NCI-H2227 treated with DMSO at 0.1 percent for 48 hours (cell line): ENCODE data around the gene UMPS.
"Not testable (repeated sequence)": the region's sequence is repeated elsewhere in the genome, so short reads cannot be mapped to it uniquely, and the experiment has no call there.

Source experiments
- DNase-seq: peaks from one replicate; lab custom pipeline; 2025; lab: John Stamatoyannopoulos, UW

Gene UMPS

DNA sequence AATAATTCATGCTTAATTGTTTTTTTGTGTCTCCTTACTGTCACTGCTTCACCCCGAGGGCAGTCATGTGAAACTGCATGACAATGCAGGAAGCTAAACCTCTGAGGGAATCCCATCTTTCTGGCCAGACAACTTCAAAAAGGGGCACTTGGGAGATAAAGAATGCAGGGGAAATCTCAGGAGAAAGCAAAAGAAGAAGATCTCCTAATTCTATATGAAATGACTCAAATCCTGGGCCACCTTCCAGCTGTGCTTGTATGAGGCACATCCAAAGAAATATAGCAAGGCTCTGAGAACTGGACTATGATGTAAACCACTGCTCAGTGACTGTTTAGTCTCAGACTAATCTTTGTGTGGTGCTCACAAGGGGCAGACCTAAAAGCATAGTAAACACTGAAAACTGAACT lies 22.6 kb upstream of the UMPS start:
- no peak for DNase-seq

DNA sequence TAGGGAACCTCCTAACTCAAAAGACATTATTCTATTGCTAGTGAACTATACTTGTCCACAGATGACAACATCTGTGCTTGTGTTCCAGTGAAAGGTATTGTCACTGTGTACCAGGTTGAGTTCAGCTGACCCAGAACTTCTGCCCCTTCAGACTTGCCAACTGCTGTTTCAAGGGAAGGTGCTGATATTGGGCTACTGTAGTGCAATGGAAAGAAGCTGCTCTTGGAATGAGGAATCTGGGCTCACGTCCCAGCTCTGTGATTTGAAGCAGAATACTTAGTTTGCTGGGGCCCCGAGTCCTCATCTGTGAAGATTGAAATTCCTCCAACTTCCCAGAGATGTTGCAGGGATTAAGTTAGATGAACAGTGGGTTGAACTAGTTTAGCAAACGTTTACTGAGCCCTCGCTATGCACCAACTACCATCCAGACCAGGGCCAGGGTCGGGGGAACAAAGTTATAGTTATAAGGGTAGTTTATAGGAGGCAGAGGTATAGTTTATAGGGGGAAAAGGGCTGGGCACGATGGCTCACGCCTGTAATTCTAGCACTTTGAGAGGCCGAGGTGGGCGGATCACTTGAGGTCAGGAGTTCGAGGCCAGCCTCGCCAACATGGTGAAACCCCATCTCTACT lies 15.9 kb upstream of the UMPS start:
- no peak for DNase-seq

- no peak for DNase-seq
Observed at GRCh38 chr3:124722589-124722988, 7.7 kb upstream of the UMPS start.

- no peak for DNase-seq
Observed at GRCh38 chr3:124730941-124731297, 667 bp downstream of the UMPS start.

DNA sequence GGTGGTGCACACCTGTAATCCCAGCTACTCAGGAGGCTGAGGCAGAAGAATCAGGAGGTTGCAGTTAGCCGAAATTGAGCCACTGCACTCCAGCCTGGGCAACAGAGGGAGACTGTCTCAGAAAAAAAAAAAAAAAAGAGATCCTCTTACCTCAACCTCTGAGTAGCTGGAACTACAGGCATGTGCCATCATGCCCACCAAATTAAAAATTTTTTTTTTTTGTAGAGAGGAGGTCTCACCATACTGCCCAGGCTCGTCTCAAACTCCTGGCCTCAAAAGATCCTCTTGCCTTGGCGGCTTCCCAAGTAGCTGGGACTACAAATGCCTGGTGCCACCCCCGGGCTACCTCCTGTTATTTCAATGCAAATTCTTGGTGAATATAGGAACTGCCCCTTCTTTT lies 1.5 kb downstream of the UMPS start:
- no peak for DNase-seq

GRCh38 chr3:124741027-124741426 lies 10.8 kb downstream of the UMPS start:
- no peak for DNase-seq

DNA sequence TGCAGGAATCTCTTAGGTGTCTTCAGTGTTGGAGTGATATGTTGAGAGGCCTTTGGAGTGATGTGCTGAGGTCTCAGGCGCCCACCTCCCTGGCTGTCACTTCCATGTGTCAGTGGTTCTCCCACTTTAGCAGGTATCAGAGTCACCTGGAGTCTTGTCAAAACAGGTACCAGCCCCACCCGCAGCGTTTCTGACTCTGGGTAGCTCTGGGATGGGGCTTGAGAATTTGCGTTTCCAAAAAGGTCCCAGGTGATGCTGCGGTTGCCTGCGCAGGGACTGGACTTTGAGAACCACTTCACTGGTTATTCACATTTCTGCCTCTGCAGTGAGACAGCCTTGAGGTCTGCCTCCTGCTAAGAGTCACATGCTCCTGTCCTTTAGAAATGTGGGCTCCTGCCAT lies 15.5 kb downstream of the UMPS start:
- no peak for DNase-seq

DNA sequence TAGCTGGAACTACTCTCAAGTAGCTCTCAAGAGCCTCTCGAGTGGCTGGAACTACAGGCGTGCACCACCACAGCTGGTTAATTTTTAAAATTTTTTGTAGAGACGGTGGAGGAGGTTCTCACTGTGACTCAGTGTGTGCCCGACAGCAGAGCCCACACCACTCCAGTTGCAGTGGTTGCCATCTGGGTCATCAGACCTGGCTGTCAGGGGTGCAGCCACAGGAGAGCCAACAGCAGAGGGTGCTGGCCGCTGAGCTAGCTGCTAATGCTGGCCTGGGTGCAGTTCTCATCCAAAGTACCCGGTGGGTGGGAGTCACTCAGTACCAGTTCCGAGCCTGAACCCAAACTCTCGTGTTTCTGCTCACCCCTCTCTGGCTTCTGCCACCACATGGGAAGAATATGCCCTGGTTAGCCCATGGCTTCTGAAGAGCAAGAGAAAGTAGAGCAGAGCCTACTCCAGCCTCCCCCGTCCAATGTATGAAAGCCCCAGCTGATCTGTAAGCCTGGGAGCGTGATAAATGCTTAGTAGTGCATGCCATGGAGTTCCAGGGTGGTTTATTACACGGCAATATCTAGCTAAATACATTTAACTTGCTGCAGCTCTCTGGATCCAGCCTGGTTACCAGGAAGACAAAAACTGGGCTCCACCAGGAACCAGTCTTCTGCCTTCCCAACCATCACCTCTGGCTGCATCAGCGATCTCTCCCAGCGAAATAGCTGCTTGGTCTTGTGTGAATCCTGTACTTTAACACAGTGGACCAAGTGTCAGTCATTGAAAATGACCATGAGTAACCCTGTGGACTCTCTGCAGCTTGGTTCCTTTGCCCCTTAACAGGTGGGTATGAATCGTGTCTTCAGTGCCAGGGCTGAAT lies 17.1 kb downstream of the UMPS start:
- DNase-seq, result no peak

DNA sequence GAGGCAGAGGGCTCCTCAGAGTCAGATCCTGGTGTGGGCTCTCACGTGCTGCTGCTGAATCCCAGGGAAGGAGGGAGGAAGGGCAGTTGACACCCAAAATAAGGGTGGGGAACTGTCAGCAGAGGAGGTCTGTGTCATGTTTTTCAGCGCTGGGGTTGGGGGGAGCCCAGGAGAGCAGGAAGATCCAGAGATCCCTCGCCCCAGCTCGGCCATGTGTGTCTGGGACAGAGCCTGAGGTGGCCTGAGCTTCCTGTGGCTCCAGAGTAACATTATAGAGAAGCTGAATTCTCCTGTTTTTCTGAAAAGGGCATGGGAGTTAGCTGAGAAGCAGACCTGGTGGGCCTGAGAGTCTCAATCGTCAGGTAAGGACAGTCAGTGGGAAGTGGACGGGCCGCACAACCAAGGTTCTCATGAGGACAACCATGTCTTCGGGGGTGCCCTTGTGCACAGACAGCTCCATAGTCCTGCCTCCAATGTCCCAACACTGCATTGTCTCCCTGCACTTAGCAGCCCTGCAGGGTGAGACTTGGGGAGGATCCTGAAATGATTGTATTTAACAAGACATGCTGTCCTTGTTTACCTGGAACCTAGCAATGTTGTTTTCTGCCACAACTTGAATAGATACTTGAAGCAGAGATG lies 18.4 kb downstream of the UMPS start:
- DNase-seq, result no peak

DNA sequence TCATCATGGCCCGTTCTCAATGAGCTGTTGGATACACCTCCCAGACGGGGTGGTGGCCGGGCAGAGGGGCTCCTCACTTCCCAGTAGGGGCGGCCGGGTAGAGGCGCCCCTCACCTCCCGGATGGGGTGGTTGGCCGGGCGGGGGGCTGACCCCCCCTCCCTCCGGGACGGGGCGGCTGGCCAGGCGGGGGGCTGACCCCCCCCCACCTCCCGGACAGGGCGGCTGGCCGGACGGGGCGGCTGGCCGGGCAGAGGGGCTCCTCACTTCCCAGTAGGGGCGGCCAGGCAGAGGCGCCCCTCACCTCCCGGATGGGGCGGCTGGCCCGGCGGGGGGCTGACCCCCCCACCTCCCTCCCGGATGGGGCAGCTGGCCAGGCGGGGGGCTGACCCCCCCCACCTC lies 19.6 kb downstream of the UMPS start:
- not testable (repeated sequence) for DNase-seq

DNA sequence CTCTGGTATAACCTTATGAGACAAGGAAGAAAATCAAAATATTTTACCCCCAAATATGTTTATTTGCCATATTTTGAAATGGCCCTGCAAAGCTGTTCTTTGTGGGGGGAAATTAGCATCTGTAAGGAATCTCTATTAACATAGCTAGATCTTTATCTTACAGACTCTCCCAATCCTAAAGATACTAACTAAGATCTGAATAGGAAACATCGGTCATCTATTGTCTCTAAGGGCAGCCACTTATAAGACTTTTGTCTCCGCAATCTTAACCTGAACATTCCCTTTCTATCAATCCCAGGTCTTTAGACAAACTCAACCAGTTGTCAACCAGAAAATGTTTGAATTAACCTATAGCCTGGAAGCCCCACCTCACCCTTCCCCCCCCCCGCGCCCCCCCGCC lies 21.2 kb downstream of the UMPS start:
- no peak for DNase-seq

DNA sequence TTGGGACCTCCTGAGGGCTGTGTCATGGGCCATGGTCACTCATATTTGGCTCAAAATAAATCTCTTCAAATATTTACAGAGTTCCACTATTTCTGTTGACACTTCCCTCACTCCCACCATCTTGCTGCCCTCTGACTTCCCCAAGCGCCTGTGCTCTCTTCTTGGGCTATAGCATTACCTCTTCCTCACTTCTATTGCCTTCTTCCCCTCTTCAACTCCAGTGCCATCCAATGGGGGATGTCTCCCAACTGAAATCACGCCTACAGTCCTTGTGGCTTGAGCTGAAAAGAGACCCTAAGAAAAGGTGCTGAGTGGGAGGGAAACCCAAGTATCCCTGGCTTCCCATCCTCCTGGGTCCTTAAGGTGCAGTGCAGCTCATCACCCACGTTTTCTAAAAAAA lies 21.8 kb downstream of the UMPS start:
- no peak for DNase-seq

DNA sequence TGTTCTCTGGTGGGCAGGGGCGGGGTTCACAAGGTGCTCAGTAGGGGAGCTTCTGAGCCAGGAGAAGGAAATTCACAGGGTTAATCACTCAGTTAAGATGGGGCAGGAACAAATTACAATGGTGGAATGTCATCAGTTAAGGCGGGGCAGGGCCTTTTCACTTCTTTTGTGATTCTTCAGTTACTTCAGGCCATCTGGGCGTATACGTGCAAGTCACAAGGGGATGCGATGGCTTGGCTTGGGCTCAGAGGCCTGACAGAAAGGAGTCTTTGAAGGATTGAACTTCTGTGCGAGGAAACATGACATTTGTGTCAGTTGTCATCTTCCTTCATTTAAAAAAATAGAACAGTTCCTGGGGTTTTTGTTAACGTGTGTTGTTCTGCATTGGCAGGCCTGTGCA lies 27.7 kb downstream of the UMPS start:
- not testable (repeated sequence) for DNase-seq

- no peak for DNase-seq
Observed at GRCh38 chr3:124758851-124759635, 28.8 kb downstream of the UMPS start.

DNA sequence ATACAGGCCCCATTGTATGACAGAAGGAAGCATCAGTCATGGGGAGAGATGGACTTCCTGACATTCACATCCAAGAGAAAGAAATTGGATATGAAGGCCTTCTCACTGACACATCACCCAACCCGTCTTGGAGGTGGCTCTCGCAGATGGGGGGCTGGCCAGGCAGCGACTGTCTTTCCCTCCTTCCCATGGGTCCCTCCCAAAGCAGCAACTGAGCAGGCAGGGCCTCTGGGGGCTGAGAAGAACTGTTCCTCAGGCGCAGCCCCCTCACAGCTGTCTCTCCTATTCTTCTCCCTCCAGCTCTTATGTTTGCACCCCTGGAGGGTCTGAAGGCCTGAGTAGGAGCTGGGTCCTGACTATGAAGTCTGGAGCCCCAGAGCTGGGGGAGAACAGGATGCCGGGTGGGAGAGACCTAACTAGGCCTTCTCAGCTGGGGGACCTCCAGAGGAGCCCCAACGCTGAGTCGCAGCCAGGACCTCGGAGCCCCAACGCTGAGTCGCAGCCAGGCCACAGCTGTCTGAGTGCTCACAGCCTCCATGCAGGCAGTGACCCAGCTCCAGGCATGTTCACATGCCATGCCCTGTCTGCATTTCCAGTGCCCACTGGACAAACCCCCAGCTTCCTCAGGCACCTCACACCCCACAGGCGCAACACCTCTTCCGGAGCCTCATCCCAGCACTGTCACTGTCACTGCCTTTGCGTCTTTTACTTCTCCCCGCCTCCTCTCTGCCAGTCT lies 29.6 kb downstream of the UMPS start:
- DNase-seq, result no peak

GRCh38 chr3:124760601-124761000 lies 30.3 kb downstream of the UMPS start:
- no peak for DNase-seq

- peak; percentile 62 for DNase-seq
Observed at GRCh38 chr3:124761250-124761796, 31.1 kb downstream of the UMPS start.

DNA sequence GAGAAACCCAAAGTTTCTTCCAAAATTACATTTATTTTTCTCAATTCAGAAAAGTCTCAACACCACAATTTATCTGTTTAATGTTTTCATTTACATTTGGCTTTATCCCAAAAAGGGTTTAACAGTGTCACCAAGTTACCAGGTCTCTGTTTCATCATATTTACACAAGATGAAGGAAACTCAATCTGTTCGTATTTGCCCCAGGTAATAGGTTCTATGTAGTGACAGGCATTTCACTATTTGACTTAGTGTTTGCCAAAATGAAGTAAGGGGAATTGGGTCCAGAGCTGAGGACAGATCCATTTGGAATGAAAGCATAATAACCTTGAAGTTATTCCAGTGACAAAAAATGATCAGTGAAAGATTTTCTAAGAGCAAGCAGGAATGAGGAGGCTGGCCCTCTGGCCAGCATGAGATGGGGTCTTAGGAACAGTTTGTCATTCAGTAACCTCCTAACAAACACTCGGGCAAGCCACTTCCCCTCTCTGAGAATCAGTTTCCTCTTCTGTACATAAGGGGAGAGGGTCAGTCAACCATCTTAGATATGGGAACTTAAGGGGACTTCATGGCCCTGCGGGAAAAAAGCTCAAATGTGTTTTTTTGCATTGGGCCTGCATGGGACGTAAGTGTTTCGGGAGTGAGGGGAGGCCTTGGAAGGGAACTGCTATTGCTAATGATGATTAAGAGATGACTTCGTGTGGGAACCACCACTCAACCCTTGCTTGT lies 31.8 kb downstream of the UMPS start:
- no peak for DNase-seq

GRCh38 chr3:124762661-124763011 lies 32.4 kb downstream of the UMPS start:
- no peak for DNase-seq

GRCh38 chr3:124763206-124763605 lies 33.0 kb downstream of the UMPS start:
- DNase-seq, result no peak
